GM12878 (cell line): ENCODE data around the gene EBF3.

Source experiments
- BRCA1 ChIP-seq: IDR thresholded peaks from 2 replicates; pipeline ENCODE4 v1.6.1; 2011; ENCODE audit warnings: low read depth, low read length, improper control_type of control experiment
- CREM ChIP-seq: IDR thresholded peaks from 2 replicates; pipeline ENCODE4 v1.6.1; 2014; ENCODE audit warnings: antibody characterized with exemption, low read depth
- EP300 ChIP-seq, 2 experiments: fragments of 150-350 bp in 1 of 2; IDR thresholded peaks; 2 replicates each; pipeline ENCODE4 v1.6.1; 2011 to 2012; ENCODE audit warnings: low read depth in 2 of 2, low read length in 2 of 2, borderline replicate concordance in 1 of 2, improper control_type of control experiment in 1 of 2, inconsistent platforms in 1 of 2; ENCODE audit not compliant: control insufficient read depth in 1 of 2
- EZH2 ChIP-seq: IDR thresholded peaks from 2 replicates; pipeline ENCODE4 v1.6.1; 2012; ENCODE audit warnings: low read depth, mild to moderate bottlenecking, control low read depth, inconsistent platforms, low read length, borderline replicate concordance; ENCODE audit not compliant: control insufficient read depth
- GABPA ChIP-seq: IDR thresholded peaks from 2 replicates; pipeline ENCODE4 v1.6.1; 2014; ENCODE audit warnings: antibody characterized with exemption, low read depth, mild to moderate bottlenecking, inconsistent platforms
- HDAC2 ChIP-seq: fragments of 200-600 bp; sonication (generic); IDR thresholded peaks from 2 replicates; pipeline ENCODE4 v1.6.1; 2017
- NFIC ChIP-seq: IDR thresholded peaks from 2 replicates; pipeline ENCODE4 v1.6.1; 2012; ENCODE audit warnings: low read depth, mild to moderate bottlenecking, inconsistent platforms, low read length, moderate library complexity
- POLR2A ChIP-seq: IDR thresholded peaks from 2 replicates; pipeline ENCODE4 v1.6.1; 2011; ENCODE audit warnings: low read depth, mild to moderate bottlenecking, low read length
- RAD21 ChIP-seq: IDR thresholded peaks from 2 replicates; pipeline ENCODE4 v1.6.1; 2011; ENCODE audit warnings: mild to moderate bottlenecking, low read depth, low read length, moderate library complexity; ENCODE audit not compliant: insufficient read depth
- RELA ChIP-seq: fragments of 450-650 bp; IDR thresholded peaks from 2 replicates; pipeline ENCODE4 v1.8.0; 2014; ENCODE audit warnings: borderline replicate concordance; ENCODE audit not compliant: partially characterized antibody
- ZSCAN29 ChIP-seq: fragments of 450-650 bp; IDR thresholded peaks from 2 replicates; pipeline ENCODE4 v1.6.1; 2017; ENCODE audit warnings: mild to moderate bottlenecking, moderate library complexity
- TF ChIP-seq, protein P1 (sequence below): fragments of 450-650 bp; IDR thresholded peaks from 2 replicates; pipeline ENCODE4 v1.6.1; 2018; ENCODE audit warnings: mild to moderate bottlenecking, low read depth, moderate library complexity; ENCODE audit not compliant: partially characterized antibody
- TF ChIP-seq, protein P2 (sequence below), 3 experiments: IDR thresholded peaks in 2 of 3; conservative IDR thresholded peaks in 1 of 3; 2 replicates each; pipeline ENCODE4 v1.5.1; 2011; ENCODE audit warnings: low read depth in 3 of 3, low read length in 3 of 3, mild to moderate bottlenecking in 3 of 3, control low read depth in 2 of 3, moderate library complexity in 2 of 3, inconsistent platforms in 1 of 3, mixed read lengths in 1 of 3; ENCODE audit not compliant: control insufficient read depth in 2 of 3, insufficient read depth in 1 of 3; ENCODE audit errors: extremely low read depth in 1 of 3
- TF ChIP-seq, protein P3 (sequence below): fragments of 450-650 bp; formaldehyde crosslinking; IDR thresholded peaks from 2 replicates; pipeline ENCODE4 v1.4.0; 2020; ENCODE audit warnings: mild to moderate bottlenecking, moderate library complexity

DNA sequence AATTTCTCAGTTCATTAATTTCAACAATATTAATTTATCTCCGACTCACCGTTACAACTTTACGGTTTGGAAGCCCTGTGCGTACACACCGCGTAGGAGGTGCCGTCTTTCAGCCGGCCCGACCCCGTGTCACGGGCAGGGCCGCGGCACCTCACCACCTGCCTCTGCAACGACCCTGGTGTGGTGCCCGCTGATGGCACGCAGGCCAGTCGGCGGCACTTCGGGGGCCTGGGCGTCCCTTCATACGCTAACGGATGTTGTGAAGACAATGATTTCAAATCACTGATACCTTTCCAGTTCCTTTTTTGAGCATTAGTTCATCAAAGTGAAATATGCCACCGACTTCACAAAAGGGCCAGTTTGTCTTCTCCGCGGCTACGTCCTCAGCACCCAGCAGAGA lies 125.3 kb downstream of the EBF3 start:
- TF ChIP-seq POLR2A (no peak), RAD21 (no peak), RELA (no peak), BRCA1 (no peak), CREM (no peak), EP300 (IDR thresholded peaks at IDR 0.05; ENCODE audit: borderline replicate concordance in 1 of 2, control insufficient read depth in 1 of 2, low read depth in 2 of 2, low read length in 2 of 2) (no peak), ZSCAN29 (no peak), EZH2 (no peak), HDAC2 (no peak), NFIC (no peak), GABPA (no peak)
- TF ChIP-seq, protein P1, sequence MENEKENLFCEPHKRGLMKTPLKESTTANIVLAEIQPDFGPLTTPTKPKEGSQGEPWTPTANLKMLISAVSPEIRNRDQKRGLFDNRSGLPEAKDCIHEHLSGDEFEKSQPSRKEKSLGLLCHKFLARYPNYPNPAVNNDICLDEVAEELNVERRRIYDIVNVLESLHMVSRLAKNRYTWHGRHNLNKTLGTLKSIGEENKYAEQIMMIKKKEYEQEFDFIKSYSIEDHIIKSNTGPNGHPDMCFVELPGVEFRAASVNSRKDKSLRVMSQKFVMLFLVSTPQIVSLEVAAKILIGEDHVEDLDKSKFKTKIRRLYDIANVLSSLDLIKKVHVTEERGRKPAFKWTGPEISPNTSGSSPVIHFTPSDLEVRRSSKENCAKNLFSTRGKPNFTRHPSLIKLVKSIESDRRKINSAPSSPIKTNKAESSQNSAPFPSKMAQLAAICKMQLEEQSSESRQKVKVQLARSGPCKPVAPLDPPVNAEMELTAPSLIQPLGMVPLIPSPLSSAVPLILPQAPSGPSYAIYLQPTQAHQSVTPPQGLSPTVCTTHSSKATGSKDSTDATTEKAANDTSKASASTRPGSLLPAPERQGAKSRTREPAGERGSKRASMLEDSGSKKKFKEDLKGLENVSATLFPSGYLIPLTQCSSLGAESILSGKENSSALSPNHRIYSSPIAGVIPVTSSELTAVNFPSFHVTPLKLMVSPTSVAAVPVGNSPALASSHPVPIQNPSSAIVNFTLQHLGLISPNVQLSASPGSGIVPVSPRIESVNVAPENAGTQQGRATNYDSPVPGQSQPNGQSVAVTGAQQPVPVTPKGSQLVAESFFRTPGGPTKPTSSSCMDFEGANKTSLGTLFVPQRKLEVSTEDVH: no peak
- TF ChIP-seq, protein P2, sequence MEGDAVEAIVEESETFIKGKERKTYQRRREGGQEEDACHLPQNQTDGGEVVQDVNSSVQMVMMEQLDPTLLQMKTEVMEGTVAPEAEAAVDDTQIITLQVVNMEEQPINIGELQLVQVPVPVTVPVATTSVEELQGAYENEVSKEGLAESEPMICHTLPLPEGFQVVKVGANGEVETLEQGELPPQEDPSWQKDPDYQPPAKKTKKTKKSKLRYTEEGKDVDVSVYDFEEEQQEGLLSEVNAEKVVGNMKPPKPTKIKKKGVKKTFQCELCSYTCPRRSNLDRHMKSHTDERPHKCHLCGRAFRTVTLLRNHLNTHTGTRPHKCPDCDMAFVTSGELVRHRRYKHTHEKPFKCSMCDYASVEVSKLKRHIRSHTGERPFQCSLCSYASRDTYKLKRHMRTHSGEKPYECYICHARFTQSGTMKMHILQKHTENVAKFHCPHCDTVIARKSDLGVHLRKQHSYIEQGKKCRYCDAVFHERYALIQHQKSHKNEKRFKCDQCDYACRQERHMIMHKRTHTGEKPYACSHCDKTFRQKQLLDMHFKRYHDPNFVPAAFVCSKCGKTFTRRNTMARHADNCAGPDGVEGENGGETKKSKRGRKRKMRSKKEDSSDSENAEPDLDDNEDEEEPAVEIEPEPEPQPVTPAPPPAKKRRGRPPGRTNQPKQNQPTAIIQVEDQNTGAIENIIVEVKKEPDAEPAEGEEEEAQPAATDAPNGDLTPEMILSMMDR (IDR thresholded peaks at IDR 0.05 in 2 of 3, conservative IDR thresholded peaks at IDR 0.05 in 1 of 3; ENCODE audit: control insufficient read depth in 2 of 3, extremely low read depth in 1 of 3, insufficient read depth in 1 of 3, low read depth in 3 of 3, low read length in 3 of 3): no peak
- TF ChIP-seq, protein P3, sequence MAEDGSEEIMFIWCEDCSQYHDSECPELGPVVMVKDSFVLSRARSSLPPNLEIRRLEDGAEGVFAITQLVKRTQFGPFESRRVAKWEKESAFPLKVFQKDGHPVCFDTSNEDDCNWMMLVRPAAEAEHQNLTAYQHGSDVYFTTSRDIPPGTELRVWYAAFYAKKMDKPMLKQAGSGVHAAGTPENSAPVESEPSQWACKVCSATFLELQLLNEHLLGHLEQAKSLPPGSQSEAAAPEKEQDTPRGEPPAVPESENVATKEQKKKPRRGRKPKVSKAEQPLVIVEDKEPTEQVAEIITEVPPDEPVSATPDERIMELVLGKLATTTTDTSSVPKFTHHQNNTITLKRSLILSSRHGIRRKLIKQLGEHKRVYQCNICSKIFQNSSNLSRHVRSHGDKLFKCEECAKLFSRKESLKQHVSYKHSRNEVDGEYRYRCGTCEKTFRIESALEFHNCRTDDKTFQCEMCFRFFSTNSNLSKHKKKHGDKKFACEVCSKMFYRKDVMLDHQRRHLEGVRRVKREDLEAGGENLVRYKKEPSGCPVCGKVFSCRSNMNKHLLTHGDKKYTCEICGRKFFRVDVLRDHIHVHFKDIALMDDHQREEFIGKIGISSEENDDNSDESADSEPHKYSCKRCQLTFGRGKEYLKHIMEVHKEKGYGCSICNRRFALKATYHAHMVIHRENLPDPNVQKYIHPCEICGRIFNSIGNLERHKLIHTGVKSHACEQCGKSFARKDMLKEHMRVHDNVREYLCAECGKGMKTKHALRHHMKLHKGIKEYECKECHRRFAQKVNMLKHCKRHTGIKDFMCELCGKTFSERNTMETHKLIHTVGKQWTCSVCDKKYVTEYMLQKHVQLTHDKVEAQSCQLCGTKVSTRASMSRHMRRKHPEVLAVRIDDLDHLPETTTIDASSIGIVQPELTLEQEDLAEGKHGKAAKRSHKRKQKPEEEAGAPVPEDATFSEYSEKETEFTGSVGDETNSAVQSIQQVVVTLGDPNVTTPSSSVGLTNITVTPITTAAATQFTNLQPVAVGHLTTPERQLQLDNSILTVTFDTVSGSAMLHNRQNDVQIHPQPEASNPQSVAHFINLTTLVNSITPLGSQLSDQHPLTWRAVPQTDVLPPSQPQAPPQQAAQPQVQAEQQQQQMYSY (CRISPR knock-in tag): no peak
